OCI-M2 (cell line): ENCODE results near the gene BIN1.

Source experiments
- DNase-seq: peaks from one replicate; lab custom pipeline; 2025; ENCODE audit not compliant: unreplicated experiment; lab: John Stamatoyannopoulos, UW

Gene BIN1

DNA sequence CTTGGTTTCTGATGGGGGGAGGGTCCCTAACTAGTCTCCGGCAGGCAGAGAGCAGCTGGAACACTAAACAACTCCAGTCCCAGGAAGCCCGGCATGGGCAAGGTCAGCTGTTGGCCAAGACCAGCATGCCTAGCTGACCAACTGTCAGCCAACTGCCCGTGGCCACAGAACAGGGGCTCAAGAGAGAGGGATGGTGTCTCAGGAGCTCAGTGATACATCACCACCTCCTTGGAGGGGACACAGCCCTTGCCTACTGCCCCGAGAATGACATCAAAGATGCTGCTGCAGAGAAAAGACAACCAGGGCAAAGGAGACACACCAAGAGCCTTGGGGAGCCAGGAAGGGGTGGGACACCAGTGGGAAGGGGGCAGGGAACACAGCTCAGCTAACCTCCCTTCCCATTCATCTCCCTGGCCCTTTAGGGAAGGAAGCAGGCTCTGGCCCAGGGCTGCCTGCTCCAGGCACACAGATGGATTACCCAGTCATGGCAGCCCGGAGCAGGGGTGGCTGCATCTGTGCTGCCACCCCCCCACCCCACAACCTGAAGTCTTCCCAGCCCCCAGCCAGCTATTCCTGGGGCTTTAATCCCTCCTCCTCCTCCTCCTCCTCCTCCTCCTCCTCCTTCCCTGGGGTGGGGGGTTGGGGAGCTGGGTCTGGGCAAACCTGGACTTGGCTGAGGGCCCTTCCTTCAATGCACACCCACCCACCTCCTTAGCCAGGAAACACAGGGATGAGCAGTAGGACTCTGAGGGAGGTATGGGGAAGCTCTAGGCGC, 1.9 kb downstream of the BIN1 start:
- DNase-seq = no peak

DNA sequence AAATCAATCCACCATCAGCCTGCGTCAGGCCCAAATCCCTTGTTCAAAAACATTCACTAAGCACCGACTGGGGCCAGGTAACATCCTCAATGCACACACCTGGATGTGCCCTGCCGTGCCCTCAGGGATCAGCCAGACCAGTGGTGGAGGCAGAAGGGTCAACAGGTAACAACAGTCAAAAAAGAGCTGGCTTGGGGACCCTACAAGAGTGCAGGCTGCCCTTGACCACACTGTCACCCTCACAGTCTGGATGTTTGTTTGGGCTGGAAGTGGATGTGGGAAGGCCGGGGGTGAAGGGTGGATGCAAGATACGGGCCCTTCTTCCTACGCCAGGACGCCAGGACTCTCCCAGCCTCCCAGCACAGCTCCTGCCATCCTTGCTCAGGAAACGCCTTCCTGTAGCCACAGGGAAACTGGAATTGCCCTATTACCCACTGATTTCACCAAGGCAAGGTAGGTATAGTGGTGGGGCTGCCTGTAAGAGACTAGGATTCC, 2.7 kb downstream of the BIN1 start:
- no peak for DNase-seq

DNA sequence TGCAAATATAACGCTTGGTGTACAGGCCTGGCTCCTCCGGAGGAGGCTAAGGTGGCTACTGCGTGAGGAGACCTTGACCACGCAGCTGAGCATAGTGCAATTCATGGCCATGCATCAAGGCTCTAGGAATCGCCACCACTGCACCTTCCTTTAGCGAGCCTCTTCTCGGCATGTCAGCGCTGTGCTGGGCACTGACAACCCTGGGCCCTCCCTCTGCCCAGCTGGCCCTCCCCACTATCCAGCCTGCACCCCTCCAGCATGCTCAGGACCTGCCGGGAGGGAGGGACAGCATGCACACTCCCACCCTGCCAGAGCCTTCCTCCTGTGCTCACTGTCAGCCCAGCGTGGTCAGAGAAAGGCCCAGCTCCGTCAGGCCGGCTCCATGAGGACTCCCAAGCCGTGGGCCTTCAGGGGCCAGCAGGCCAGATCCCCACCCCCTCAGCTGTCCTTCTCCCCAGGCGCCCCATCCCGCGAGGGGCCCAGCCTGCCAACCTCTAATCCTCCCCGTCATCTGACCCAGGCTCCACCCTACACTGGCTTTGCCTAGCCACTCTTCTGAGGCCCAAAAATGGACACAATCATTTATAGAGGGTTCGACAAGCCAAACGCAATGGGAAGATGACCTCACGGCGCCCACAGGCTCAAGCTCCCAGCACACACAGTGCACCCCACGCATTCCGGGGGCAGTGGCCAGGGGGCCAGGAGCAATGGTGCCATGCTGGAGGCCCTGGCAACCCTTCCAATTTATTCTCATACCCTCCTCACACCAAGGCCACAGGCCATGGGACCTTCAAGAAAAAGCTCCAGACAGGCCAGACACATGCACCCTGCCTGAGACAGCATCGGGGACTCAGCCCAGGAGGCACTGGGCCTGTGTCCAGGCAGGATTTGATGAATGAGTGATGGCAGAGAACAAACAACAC, 3.5 kb downstream of the BIN1 start:
- DNase-seq = no peak

DNA sequence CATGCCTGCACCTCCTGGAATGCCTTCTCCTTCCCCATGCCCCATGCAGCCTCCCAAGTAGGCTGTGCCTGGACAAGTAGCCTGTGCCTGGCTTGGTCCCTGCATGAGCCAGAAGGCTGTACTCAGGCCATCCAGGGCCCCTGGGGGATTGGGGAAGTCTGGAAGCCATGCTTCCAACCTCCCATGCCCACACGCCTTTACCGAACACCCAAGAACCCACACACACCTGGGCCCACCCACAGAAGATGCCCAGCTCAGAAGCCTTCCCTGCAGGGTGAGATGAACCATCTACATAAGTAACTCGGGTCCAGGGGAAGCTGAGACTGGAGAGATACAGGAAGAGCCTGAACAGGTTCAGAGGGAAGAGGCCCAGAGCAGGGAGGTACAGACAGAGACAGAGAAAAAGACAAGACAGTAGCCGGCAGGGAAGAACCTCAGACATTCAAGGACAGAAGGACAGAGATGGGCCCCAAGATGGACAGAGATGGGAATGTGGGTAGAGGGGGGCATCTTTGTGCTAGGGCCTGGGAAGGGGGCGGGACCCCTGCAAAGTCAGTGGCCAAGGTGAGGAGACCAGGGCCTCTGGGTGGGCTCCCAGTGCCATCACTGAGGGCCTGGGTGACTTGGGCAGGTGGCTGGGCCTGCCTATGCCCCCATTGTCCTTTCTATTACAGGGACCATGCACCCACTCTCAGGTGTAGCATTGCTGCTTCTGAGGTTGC, 4.3 kb downstream of the BIN1 start:
- no peak for DNase-seq

DNA sequence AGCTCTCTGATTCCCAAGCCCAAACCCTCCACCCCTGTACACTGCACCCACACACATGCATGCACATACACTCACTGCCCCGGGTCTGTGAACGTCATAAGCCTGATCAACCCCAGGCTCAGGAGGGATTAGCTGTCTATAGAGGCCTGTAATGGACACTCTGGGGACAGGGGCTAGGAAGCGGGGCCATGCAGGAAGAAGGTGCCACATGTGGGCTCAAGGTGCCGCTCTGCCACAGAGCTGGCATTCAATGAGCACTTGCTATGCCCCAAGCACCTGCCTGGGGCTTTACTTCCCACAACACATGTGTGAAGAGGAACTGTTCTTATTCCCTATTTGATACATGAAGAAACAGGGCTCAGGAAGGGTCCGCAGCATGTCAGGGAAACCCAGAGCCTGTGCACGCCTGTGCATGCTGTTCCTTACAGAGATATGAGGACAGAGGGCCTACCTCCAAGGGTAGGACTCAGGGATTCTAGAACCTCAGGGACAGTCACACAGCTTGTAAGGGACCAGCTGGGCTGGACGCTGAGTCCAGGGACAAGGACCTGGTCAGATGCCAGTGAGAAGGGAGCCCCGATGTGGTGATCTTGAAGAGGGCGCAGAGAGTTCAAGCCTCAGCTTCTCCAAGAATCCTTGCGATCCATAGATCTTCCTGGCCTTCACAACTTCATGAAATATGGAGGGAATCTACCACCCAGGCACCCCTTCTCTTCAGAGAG, 5.0 kb downstream of the BIN1 start:
- DNase-seq = no peak

DNA sequence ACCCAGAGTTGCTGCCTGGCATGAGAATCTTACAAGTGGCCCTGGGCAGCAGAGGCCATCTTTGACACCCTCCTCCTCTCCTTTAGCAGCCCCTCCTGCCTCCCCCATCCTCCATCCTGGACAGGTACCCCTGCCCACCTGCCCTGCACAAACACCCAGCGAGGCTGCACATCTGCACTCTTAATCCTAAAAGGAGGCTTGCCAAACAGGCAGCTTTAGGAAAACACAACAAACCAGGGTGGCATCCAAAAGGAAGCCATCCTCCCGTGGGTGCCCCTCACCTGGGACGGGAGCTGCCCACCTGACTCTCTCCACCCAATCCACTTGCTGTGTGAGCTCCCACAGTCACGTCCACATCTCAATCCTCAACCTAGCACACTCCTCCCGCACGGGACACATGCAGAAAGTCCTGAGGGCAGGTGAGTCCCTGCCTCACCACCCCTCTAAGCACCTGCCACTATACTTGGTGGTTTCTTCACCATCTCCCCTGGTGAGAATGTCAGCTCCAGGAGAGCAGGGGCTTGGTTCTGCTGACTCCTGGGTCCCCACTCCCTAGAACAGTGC, 5.8 kb downstream of the BIN1 start:
- DNase-seq = no peak

DNA sequence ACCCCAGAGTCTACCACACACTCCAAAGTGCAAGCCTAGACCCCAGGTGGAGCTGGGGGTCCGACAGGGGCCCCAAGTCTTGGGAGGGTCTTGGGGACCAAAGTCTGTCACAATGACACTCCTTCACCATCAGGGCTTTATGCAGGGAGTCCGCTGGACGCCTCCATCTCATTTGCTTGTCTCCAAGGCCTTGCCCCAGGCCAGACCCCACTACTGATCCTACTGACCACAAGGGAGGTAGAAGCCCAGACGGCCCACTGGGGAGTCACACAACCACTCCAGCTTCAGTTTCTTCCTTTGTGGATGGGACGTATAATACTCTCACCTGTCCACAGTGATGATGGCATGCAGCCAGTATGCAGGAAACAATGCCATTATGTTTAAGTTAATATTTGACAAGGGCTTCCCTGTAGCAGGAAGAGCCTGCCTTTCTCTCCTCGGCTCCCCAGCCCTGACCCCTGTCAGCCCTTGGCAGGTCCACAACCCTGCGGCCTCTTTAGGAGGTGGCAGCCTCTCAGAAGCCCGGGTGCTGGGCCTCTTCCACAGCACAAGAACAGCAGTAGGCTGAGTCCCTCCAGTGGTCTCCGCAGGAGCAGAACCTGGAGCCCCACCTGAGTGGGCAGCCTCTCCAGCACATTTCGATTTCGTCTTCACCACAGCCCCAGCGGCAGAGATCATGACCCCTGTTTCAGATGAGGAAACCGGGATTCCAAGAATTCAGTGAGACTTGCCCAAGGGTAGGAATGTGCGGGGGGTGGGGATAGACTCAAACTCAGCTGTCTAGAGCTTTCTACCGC, 6.5 kb downstream of the BIN1 start:
- no peak for DNase-seq

DNA sequence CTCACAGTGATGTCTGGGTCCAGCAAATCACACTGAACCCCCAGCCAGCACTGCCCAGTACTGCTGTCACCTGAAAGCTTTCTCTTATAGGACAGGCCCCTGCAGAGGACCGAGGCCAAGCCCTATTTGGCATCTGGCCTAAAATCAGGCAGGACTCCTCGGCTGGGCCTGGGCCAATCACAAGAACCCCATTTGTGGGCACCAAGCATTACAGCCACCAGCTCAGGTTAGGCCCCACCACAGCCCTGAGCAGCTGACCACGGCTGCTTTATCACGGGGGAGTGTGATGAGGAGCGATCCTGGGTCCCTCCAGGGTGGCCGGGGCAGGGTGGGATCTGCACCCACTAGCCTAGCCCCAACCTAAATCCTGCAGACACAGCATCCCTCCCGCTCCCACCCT, 8.2 kb downstream of the BIN1 start:
- DNase-seq = no peak

DNA sequence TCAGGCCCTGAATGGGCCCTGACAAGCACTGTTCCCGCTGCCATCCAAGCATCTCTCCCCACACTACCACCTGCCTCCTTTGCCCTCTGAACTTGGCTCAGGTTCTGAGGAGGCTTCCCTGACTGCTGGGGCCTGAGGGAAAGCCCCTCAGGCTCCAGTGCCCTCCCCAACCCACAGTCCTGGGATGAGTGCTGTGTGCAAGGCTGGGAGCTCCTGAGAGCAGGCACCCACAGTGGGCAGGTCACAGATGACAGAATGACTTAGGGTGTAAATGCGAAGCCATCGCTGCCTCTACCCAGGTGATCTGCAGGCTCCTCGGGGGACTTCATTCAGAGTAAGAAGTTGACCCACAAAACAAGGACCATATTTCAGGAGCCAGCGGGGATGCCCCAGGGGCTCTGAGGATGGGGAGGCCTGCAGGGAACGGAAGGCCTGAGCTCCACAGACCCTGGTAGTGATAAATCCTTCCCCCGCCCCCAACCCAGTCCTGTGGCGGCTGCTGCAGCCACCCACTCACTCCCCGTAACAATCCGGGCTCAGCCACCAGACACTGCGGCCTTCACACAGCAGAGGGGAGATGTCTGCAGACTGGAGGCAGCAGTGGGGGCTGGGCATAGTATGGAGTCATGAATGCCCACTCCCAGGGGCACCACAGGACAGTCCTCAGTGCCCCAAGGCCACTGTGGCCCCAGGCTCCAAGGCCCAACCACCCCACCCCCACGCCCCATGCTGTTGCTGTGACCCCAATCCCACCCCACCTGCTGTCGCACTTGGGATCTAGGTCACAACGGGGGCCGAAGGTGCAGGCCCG, 8.9 kb downstream of the BIN1 start:
- DNase-seq = no peak

DNA sequence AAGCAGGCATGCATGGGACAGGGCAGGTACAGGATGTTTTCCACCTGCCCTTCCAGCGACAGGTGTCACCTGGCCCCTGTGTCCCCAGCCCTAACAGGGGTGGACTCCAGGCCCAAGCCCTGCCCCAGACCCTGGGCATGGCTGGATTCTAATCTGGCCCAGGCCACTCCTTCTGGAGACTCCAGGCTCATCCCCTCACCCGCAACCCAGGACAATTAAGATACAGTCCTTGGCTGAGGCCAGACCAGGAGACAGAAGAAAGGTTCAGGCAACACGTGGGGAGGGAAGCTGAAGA, 9.5 kb downstream of the BIN1 start:
- DNase-seq = no peak

DNA sequence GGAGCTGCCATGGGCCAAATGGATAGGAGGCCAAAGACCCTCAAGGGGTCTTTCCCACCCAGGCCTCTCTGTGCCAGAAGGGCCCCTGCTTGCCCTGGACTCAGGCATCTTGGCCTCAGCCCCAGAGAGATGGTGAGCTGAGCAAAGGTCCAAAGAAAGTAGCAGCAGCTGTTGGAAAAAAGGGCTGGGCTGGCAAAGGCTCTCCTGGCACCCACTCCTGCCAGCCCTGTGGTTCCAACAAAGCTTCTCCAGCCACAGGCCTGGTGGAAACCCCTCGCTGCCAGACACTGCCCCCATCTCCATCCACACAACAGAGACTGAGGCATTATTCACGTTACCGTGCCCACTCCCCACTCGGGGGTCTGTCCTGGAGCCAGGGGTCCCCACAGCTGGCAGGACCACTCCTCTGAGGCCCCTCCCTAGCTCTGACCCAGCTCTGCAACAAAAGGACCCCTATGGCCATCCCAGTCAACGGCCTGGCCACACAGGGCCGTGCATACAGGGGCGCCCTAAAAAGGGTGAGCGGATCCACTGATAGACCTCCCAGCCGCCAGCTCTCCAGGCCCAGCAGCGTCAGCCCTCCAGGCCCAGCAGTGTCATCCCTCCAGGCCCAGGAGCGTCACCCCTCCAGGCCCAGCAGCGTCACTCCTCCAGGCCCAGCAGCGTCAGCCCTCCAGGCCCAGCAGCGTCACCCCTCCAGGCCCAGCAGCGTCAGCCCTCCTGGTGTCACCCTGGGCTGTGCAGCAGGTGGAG, 10.1 kb downstream of the BIN1 start:
- DNase-seq = no peak

DNA sequence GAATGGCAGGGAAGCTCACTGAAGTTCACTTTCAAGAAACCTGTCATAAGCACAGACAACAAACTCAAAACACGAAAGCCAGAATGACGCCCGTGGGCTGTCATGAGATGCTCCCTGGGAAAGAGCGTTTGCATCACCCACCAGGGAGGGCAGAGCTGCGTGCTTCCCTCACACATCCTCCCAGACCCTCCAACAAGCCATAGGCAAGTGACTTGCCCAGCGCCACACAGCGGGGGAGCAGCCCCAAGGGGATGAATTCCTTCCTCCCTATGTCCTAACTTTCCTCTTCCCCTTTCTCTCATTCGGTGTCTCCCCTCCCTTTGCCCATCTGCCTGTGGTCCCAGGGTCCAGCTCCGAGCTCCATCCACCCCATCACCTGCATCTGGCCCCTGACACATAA, 10.7 kb downstream of the BIN1 start:
- no peak for DNase-seq

DNA sequence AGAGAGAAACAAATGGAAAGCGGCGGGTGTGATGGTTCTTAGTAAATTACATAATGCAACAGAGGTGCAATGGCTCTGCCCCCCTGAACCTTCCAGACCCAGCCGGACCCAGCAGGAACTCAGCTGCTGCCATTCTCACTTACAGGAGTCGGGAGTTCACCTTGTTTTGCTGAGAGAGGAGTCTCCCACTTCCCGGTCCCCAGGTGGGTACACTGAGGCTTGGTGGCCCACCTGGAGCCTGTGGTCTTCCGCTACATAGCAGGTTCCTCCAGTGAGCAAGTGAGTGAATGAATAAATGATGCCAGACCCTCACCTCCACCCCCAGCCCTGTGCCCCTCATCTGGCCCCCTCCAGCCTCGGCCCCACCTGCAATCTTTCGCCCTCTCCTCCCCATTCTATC, 11.2 kb downstream of the BIN1 start:
- no peak for DNase-seq

DNA sequence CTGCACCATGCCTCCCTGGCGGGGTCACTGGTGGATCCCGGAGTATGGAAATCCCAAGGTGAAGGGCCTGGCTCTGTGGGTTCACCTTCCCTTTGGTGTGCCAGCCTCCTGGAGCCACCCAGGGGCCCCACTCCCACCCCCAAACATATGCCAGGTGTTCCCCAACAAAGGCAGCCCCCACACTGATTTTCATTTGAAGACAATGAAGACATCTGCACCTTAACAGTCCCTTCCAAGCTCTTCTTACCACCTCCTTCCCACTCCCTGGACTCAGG, 11.7 kb downstream of the BIN1 start:
- DNase-seq = no peak

DNA sequence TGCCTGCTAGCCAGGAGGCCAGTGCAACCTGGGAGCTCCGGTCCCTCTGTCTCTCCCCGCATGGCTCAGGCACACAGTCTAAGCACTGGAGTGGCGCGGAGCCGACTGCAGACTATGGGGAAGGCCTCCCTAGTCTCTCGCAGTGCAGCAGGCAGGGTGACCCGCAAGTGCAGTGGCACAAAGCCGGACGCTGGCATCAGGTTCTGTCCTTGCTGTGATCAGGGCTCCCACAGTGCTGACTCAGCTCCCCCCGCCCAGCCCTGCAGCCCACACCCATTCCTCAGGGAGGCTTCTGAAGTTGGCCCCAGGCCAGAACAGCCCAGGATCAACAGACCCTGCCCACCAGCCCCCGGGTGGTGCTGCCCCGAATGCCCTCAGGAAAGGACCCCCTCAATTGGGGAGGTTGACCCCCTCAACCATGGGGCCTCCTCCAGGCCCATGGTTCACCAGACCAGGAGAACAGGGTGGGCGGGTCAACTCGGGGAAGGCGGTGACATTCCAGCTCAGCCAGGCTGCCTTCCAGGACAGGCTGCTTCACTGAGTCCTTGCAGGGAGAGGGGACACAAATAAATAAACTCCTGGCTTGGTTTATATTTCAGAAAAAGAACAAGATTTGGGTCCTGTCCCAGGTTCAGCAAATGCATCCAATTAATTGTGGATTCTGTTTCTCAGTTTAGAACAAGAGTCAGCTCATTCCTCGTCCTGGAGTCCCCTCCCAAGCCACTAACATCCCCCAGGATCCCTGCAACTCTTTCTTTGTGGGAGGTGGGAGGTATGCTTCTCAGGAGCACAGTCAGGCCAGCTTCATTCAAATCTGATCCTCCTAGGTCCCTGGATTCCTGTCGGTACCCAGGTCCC, 12.2 kb downstream of the BIN1 start:
- DNase-seq = no peak

DNA sequence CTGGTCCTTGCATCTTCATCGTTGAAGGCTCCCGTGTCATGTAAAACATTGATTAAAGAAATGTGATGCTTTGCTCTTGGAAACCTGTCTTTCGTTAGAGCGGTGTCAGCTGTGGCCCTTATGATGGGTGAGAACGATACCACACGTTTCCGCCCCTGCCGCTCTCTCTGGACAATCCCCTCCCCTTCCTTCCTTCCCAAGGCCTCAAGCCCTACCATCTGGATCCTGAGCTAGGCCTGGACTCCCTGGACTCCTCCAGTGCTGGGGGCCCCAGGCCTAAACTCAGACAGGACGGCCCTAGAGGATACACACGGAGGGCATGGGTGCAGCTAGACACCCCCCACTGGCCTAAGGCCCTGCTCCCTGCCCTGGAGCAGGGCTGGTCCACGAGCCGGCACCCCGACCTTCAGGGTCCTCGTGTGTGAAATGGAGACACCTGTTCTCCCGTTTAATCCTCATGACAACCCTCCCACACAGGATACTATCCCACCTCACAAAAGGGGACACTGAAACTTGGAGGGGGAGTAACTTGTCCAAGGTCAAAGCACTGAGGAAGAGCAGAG, 13.2 kb downstream of the BIN1 start:
- DNase-seq = no peak

DNA sequence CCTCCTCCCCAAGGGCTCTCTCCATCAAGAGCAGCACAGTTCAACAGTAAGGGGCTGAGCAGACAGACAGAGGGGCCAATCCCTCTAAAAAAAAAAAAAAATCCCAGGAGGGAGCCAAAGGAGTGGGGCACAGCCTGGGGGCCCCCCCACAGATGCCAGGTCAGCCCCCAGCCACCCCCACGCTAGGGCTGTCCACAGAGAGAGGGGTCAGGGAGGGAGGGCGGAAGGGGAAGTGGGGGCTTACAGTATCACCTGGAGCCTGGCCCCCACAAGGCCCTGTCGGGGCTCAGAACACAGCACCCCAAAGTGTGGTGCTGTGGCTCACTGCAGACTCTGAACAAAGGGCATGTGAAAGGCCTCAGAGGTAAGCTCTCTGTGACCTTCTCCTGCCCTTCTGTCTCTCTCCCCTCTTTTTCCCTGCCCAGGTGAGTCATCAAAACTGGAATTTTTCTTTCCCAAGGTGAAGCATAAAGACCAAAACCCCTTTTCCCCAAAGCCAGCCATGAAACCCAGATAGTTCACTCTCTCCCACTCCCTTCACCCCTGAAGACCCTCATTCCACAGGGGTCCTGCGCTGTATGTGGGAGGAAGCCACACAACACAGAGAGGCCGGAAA, 13.9 kb downstream of the BIN1 start:
- DNase-seq = no peak
